IPS-18a (cell line): ENCODE results near the gene SRSF6.
A peak's percentile ranks its signal among the peaks of the same experiment; 100 is the strongest.

Source experiments
- H3K27ac ChIP-seq: one replicate; pipeline ENCODE4 v1.5.1; 2013; ENCODE audit warnings: low read length
- H3K27me3 ChIP-seq: one replicate; pipeline ENCODE4 v1.6.1; 2013; ENCODE audit warnings: mild to moderate bottlenecking, low read length; ENCODE audit not compliant: control insufficient read depth, insufficient read depth
- H3K36me3 ChIP-seq: one replicate; pipeline ENCODE4 v1.6.1; 2013; ENCODE audit warnings: low read depth, low read length; ENCODE audit not compliant: control insufficient read depth
- H3K4me1 ChIP-seq: one replicate; pipeline ENCODE4 v1.6.1; 2013; ENCODE audit warnings: low read depth, low read length; ENCODE audit not compliant: control insufficient read depth
- H3K4me3 ChIP-seq: one replicate; pipeline ENCODE4 v1.5.1; 2013; ENCODE audit warnings: low read length
- H3K9ac ChIP-seq: one replicate; pipeline ENCODE4 v1.6.1; 2013; ENCODE audit warnings: mild to moderate bottlenecking, low read length, moderate library complexity
- H3K9me3 ChIP-seq: one replicate; pipeline ENCODE4 v1.6.1; 2013; ENCODE audit warnings: low read depth, low read length; ENCODE audit not compliant: control insufficient read depth

Gene SRSF6

GRCh38 chr20:43506238-43506637 lies 48.5 kb downstream of the SRSF6 start:
- H3K27me3 ChIP-seq, result peaks cover 36% of the 10 kb centered on the region
- no peak overlapping the region for H3K9ac ChIP-seq
- peaks cover 9% of the 10 kb centered on the region for H3K4me1 ChIP-seq
- no peak overlapping the region for H3K27ac ChIP-seq
- no peaks in the 10 kb centered on the region for H3K9me3 ChIP-seq
- H3K36me3 ChIP-seq, result no peaks in the 10 kb centered on the region
- no peak overlapping the region for H3K4me3 ChIP-seq

GRCh38 chr20:43507150-43508080 lies 49.7 kb downstream of the SRSF6 start, which contains the start of gene L3MBTL1:
TSS of gene L3MBTL1 (plus strand) at chr20:43507697. CDS start at chr20:43513504, 5,807 bp downstream.
- Histone ChIP-seq H3K9me3 (no peaks in the 10 kb centered on the region), H3K4me1 (peaks cover 9% of the 10 kb centered on the region), H3K4me3 (peak within 1 kb of the TSS; percentile 72), H3K36me3 (no peaks in the 10 kb centered on the region), H3K27ac (no peak within 1 kb of the TSS), H3K27me3 (peaks cover 36% of the 10 kb centered on the region), H3K9ac (no peak within 1 kb of the TSS)

DNA sequence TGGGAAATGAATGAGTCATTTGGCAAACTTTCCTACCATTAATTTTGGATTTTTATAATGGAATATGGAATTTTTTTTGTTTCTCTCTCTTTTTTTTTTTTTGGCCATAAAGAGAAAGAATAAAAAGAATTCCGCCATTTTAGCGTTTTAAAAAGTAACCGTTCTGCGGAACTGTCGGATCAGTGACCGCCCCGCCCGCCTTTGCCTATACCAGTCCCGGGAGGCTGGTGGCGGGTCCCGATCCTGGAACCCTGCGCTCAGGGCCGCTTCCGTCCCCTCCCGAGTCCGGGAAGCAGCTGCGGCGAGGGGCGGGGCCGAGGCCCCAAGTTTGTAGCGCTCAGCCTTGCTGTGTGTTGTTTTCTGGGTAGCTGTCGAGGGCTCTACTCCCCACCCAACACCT lies 50.4 kb downstream of the SRSF6 start:
- Histone ChIP-seq H3K27me3 (peaks cover 36% of the 10 kb centered on the region), H3K9ac (no peak overlapping the region), H3K36me3 (no peaks in the 10 kb centered on the region), H3K4me3 (peak overlapping the region; percentile 72), H3K27ac (no peak overlapping the region), H3K9me3 (no peaks in the 10 kb centered on the region), H3K4me1 (peaks cover 9% of the 10 kb centered on the region)

DNA sequence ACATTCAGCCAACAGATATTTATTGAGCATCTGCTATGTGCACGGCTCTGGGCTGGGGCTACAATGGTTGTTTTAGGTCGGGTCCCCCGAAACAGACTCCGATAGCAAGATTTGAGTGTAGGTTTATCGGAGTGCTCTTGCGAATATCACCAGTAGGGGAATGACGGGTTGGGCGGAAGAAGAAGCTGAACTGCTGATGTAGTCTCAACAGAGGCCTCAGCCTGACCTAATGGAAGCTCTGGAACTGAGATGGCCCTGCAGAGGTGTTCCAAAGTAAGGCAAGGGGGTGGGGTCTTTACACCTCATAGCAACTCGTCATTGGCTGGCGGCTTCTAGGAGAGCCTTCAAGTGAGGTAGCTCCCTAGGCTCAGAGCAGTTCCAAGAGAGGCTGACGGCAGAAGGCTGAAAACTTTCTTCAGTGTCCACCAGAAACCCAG lies 50.9 kb downstream of the SRSF6 start:
- Histone ChIP-seq H3K36me3 (no peaks in the 10 kb centered on the region), H3K4me1 (peaks cover 9% of the 10 kb centered on the region), H3K9me3 (no peaks in the 10 kb centered on the region), H3K27ac (no peak overlapping the region), H3K4me3 (peak overlapping the region; percentile 72), H3K9ac (no peak overlapping the region), H3K27me3 (peaks cover 36% of the 10 kb centered on the region)

DNA sequence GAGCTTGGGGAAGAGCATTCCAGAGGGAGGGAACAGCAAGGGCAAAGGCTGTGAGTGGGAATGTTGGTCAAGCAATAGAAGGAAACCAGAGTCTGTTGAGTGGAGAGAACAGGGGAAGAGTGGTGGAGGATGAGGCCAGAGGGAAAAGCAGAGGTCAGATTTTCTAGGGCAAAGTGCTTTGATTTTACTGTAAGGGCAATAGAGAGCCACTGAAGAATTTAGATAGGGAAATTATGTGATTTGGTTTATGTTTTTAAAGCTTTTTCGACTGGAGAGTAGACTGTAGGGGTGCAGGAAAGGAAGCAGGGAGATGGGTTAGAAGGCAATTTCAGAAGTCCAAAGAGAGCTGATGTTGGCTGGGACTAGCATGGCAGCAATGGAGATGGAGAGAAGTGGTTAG lies 54.2 kb downstream of the SRSF6 start:
- H3K9me3 ChIP-seq, result no peaks in the 10 kb centered on the region
- peaks cover 9% of the 10 kb centered on the region for H3K4me1 ChIP-seq
- H3K27me3 ChIP-seq, result peaks cover 14% of the 10 kb centered on the region
- H3K36me3 ChIP-seq, result no peaks in the 10 kb centered on the region
- H3K4me3 ChIP-seq, result no peak overlapping the region
- no peak overlapping the region for H3K27ac ChIP-seq
- no peak overlapping the region for H3K9ac ChIP-seq

DNA sequence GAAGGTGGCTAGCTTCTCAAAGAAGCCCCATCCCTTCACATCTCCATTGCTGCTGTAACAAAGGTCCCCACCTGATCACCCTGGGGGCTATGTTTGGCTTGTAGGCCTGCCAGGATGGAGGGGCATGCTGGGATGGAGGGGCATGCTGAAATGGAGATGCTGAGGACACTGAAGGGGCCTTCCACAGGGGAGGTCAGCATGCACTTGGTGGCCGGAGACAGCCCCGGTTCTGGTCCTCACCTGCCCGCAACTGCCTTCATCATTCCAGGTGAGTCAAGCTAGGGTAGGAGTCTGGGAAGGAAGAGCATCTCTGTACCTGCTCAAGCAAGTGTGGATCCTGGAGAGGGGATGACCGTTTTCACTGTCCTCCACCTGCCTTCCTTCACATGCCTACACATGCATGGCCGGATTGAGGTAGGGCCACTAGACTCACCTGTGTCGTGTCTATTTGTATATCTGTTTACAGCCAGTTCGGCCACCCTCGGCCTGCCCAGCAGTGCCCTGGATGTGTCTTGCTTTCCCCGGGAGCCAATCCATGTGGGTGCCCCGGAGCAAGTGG lies 55.8 kb downstream of the SRSF6 start:
- Histone ChIP-seq H3K4me3 (peak overlapping the region; percentile 54), H3K36me3 (peaks cover 5% of the 10 kb centered on the region), H3K27me3 (no peaks in the 10 kb centered on the region), H3K27ac (no peak overlapping the region), H3K9me3 (no peaks in the 10 kb centered on the region), H3K9ac (no peak overlapping the region), H3K4me1 (peaks cover 6% of the 10 kb centered on the region)
